Endothelial cell of umbilical vein (primary cell): ENCODE data around the gene CYP27A1. TPM values are rescaled to one million over a fixed set of nuclear protein-coding genes. Genes with fewer than 3 reads are reported as not detected.

Experiments
- BruUV-seq: library from RNA; stranded (reverse); fragments of 400-500 nt; replicated peaks from 2 replicates; lab custom pipeline; 2021; lab: Mats Ljungman, UMichigan
- CTCF ChIA-PET: fragments of 300-600, 350-600 bp; sonication (Branson Sonifier 250); formaldehyde crosslinking; loops from one replicate; lab custom pipeline; 2021; ENCODE audit warnings: antibody characterized with exemption, inconsistent platforms; lab: Charles Lee
- POLR2A ChIA-PET: fragments of 300-600, 350-600 bp; sonication (Branson Sonifier 250); formaldehyde crosslinking; loops from one replicate; lab custom pipeline; 2021; ENCODE audit warnings: antibody characterized with exemption, inconsistent platforms; lab: Charles Lee
- DNase-seq: peaks from one replicate; pipeline ENCODE4 v3.0.0-alpha.2; 2011; ENCODE audit warnings: low read depth, low spot score
- FAIRE-seq: peaks from 2 replicates; lab custom pipeline; 2011; peaks lifted over from hg19 to GRCh38; lab: Jason Lieb, UNC
- H2AFZ ChIP-seq: 2 replicates; pipeline ENCODE4 v1.6.0; 2012; ENCODE audit warnings: low read depth, low read length, control low read depth, inconsistent platforms
- H3K27ac ChIP-seq: 2 replicates; pipeline ENCODE4 v1.5.1; 2011; ENCODE audit warnings: low read depth, mild to moderate bottlenecking, control low read depth, low read length, moderate library complexity; ENCODE audit not compliant: insufficient read depth
- H3K27me3 ChIP-seq, 2 experiments: 2 replicates each; pipeline versions ENCODE4 v1.6.0 to v1.6.1; 2011; ENCODE audit warnings: low read length in 2 of 2, mixed read lengths in 1 of 2; ENCODE audit not compliant: control insufficient read depth in 2 of 2, insufficient read depth in 2 of 2
- H3K36me3 ChIP-seq, 2 experiments: 2 replicates in 1 of 2; 3 replicates in 1 of 2; pipeline ENCODE4 v1.5.1; 2011; ENCODE audit warnings: low read length in 2 of 2, mild to moderate bottlenecking in 1 of 2, moderate library complexity in 1 of 2; ENCODE audit not compliant: control insufficient read depth in 2 of 2, insufficient read depth in 2 of 2; ENCODE audit errors: extremely low read depth in 1 of 2
- H3K4me1 ChIP-seq: 3 replicates; pipeline ENCODE4 v1.5.1; 2011; ENCODE audit warnings: mild to moderate bottlenecking, low read length; ENCODE audit not compliant: control insufficient read depth, insufficient read depth; ENCODE audit errors: extremely low read depth
- H3K4me2 ChIP-seq: 2 replicates; pipeline ENCODE4 v1.6.1; 2011; ENCODE audit warnings: low read length, control low read depth, mixed read lengths; ENCODE audit not compliant: insufficient read depth
- H3K4me3 ChIP-seq, 3 experiments: fragments of 200-600 bp in 1 of 3; sonication (generic), shearing (Covaris generic) in 1 of 3; replicated peaks in 1 of 3; 2 replicates each; pipeline ENCODE4 v1.5.1; 2011 to 2016; ENCODE audit warnings: control low read depth in 3 of 3, low read length in 3 of 3, mild to moderate bottlenecking in 2 of 3, inconsistent platforms in 1 of 3, low read depth in 1 of 3, moderate library complexity in 1 of 3; ENCODE audit not compliant: insufficient read depth in 1 of 3
- H3K79me2 ChIP-seq: 2 replicates; pipeline ENCODE4 v1.6.0; 2012; ENCODE audit warnings: low read length, inconsistent platforms; ENCODE audit not compliant: control insufficient read depth, insufficient read depth
- H3K9ac ChIP-seq: replicated peaks from 2 replicates; pipeline ENCODE3; 2011; ENCODE audit warnings: low read length, control low read depth; ENCODE audit not compliant: insufficient read depth; ENCODE audit errors: extremely low read depth
- H3K9me1 ChIP-seq: replicated peaks from 3 replicates; pipeline ENCODE4 v1.6.0; 2011; ENCODE audit warnings: mild to moderate bottlenecking, low read length; ENCODE audit not compliant: control insufficient read depth, insufficient read depth; ENCODE audit errors: extremely low read depth
- H3K9me3 ChIP-seq: replicated peaks from 2 replicates; pipeline ENCODE4 v1.5.1; 2012; ENCODE audit warnings: low read length, inconsistent platforms; ENCODE audit not compliant: control insufficient read depth, insufficient read depth
- H4K20me1 ChIP-seq: replicated peaks from 2 replicates; pipeline ENCODE3; 2011; ENCODE audit warnings: mild to moderate bottlenecking, low read length; ENCODE audit not compliant: control insufficient read depth, insufficient read depth; ENCODE audit errors: extremely low read depth
- CTCF ChIP-seq, 2 donors: IDR thresholded peaks; 1 replicate in 1 of 2; 2 replicates in 1 of 2; pipeline ENCODE4 v1.5.1; 2011; ENCODE audit warnings: low read length in 2 of 2, mild to moderate bottlenecking in 2 of 2, moderate library complexity in 2 of 2, control low read depth in 1 of 2, inconsistent platforms in 1 of 2, low read depth in 1 of 2; ENCODE audit not compliant: insufficient read depth in 1 of 2; ENCODE audit errors: extremely low read depth in 1 of 2
- EZH2 ChIP-seq: IDR thresholded peaks from 2 replicates; pipeline ENCODE4 v1.6.1; 2012; ENCODE audit warnings: borderline replicate concordance, low read depth, mild to moderate bottlenecking, moderate library complexity, low read length, inconsistent platforms; ENCODE audit not compliant: severe bottlenecking
- FOS ChIP-seq: IDR thresholded peaks from 2 replicates; pipeline ENCODE4 v1.6.1; 2011; ENCODE audit warnings: mild to moderate bottlenecking, low read length, moderate library complexity, borderline replicate concordance; ENCODE audit not compliant: insufficient read depth
- GATA2 ChIP-seq: IDR thresholded peaks from 2 replicates; pipeline ENCODE4 v1.7.0; 2011; ENCODE audit warnings: low read depth, mild to moderate bottlenecking, moderate library complexity, mixed read lengths, low read length; ENCODE audit not compliant: insufficient read length, insufficient read depth
- JUN ChIP-seq: IDR thresholded peaks from 2 replicates; pipeline ENCODE4 v1.6.1; 2011; ENCODE audit warnings: borderline replicate concordance, low read depth; ENCODE audit not compliant: insufficient read length, insufficient read depth
- MAX ChIP-seq: IDR thresholded peaks from 2 replicates; pipeline ENCODE4 v1.6.1; 2011; ENCODE audit not compliant: insufficient read depth, insufficient read length
- MYC ChIP-seq: IDR thresholded peaks from one replicate; pipeline ENCODE4 v1.6.1; 2011; ENCODE audit warnings: mild to moderate bottlenecking, low read depth, low read length
- POLR2A ChIP-seq: IDR thresholded peaks from 2 replicates; pipeline ENCODE4 v1.6.1; 2012; ENCODE audit warnings: low read depth, mild to moderate bottlenecking, control low read depth, low read length
- POLR2AphosphoS5 ChIP-seq: IDR thresholded peaks from 2 replicates; pipeline ENCODE4 v1.6.1; 2012; ENCODE audit warnings: low read depth, mild to moderate bottlenecking, control low read depth, low read length, moderate library complexity; ENCODE audit not compliant: insufficient read depth
- dilution Hi-C: fragments of 300-500 bp; cut with MboI; formaldehyde crosslinking; loops from one replicate; pipeline ENCODE4 v1.15.0; 2019; ENCODE audit warnings: low sequenced_read_pairs; ENCODE audit not compliant: extremely low pct_ligation_motif_present
- intact Hi-C: fragments of 100-400 bp; cut with micrococcal nuclease; formaldehyde crosslinking; loops from one replicate; pipeline ENCODE4 v1.10.0; 2022
- polyA plus RNA-seq, 4 experiments: library from polyadenylated mRNA; depleted of rRNA in 3 of 4; stranded (reverse) in 3 of 4; unstranded in 1 of 4; fragments of >200 nt; gene quantifications; 2 replicates each; pipeline versions ENCODE4 v1.2.1 to v1.2.3, GENCODE V29; 2011 to 2012; ENCODE audit warnings: missing spikeins in 1 of 4
- total RNA-seq: library from RNA; stranded (reverse); gene quantifications from 2 replicates; pipeline ENCODE4 v1.2.3, GENCODE V29; 2021

The CYP27A1 gene
- total and polyA plus RNA-seq, 2 donors (not counting 3 experiments of a cell fraction or from before 2014, with no cell fraction given): 15.1 to 34.9 TPM

- CTCF ChIA-PET: interaction anchor here (0.9 to 4.7 kb wide), 2 partner anchors 25 to 63 kb away, joined by 3 to 38 read pairs; no protein-coding TSS in a partner anchor
- Histone ChIP-seq H3K79me2 (no peaks in the 10 kb centered on the region), H3K4me2 (no peak overlapping the region), H3K27me3 (peaks cover 0 to 2% of the 10 kb centered on the region in 2 experiments), H2AFZ (no peak overlapping the region), H3K36me3 (no peaks in the 10 kb centered on the region), H4K20me1 (no peaks in the 10 kb centered on the region), H3K4me3 (no peak overlapping the region), H3K9me3 (no peaks in the 10 kb centered on the region), H3K9me1 (no peaks in the 10 kb centered on the region), H3K27ac (no peak overlapping the region), H3K9ac (no peak overlapping the region), H3K4me1 (peaks cover 6% of the 10 kb centered on the region)
- no TSS peak for BruUV-seq
- FAIRE-seq: no peak
- dilution Hi-C loops: no loop called here
- intact Hi-C loops: no loop called here
- TF ChIP-seq JUN: no peak
- no peak for TF ChIP-seq GATA2
- TF ChIP-seq CTCF (IDR thresholded peaks at IDR 0.05; ENCODE audit: extremely low read depth in 1 of 2, insufficient read depth in 1 of 2, low read depth in 1 of 2, low read length in 2 of 2): no peak
- no peak for TF ChIP-seq POLR2AphosphoS5
- no peak for TF ChIP-seq FOS
- no peak for TF ChIP-seq MYC
- no peak for TF ChIP-seq POLR2A
- no peak for TF ChIP-seq EZH2
- no peak for TF ChIP-seq MAX
- POLR2A ChIA-PET: no interaction called here
- DNase-seq: no peak
Measured at GRCh38 chr2:218785103-218785502, 3.2 kb downstream of the CYP27A1 start.
